Activated T-helper 17 cell treated with anti-CD3 and anti-CD28 coated beads, Interleukin-2, amount 50 U/mL, for 72 hours (primary cell): ENCODE data around the gene DACH1. TPM values are rescaled to one million over a fixed set of nuclear protein-coding genes. Genes with fewer than 3 reads are reported as not detected.

Source experiments
- ATAC-seq: fragments of 150-1000 bp; cut with Tn5 transposase; replicated peaks from 2 replicates; pipeline ENCODE4 v1.10.0; 2021; ENCODE audit warnings: mild to moderate bottlenecking, moderate library complexity
- H3K27ac Mint-ChIP-seq: one replicate; pipeline ENCODE4 v1.8.0; 2022; ENCODE audit warnings: mixed read lengths
- H3K27me3 Mint-ChIP-seq: one replicate; pipeline ENCODE4 v1.8.0; 2022; ENCODE audit warnings: mixed read lengths
- H3K36me3 Mint-ChIP-seq: one replicate; pipeline ENCODE4 v1.8.0; 2022; ENCODE audit warnings: low read depth, mild to moderate bottlenecking, mixed read lengths
- H3K4me1 Mint-ChIP-seq: one replicate; pipeline ENCODE4 v1.8.0; 2022; ENCODE audit warnings: mixed read lengths
- H3K4me3 Mint-ChIP-seq: one replicate; pipeline ENCODE4 v1.8.0; 2022; ENCODE audit warnings: mild to moderate bottlenecking, mixed read lengths
- H3K9me3 Mint-ChIP-seq: one replicate; pipeline ENCODE4 v1.8.0; 2022; ENCODE audit warnings: mixed read lengths
- total RNA-seq, 2 donors: library from RNA; stranded (reverse); gene quantifications; one replicate each; pipeline ENCODE4 v1.2.3, GENCODE V29; 2022

Gene DACH1
- total RNA-seq, 2 donors from 2014 or later: not detected

DNA sequence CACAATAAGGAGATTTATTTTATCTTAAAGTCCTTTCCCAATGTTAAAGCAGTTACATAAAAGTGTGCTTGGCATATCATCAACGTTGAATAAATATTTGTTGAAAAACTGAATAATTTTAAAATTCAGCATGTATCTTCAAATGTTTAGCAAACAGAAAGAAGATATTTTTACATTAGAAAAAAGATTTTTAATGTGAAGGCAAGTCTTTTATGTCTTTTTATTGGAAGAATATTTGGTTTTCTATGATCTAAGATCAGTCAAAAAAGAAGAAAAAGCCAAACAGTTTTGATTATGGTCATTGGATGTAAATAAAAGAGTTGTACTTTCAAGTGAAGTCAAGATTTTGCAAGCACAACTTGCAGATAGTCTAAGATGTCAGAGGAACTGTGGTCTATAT is 397.4 kb downstream of the DACH1 start:
- Mint-ChIP-seq H3K4me3 (no peak overlapping the region), H3K9me3 (no peaks in the 10 kb centered on the region), H3K4me1 (no peaks in the 10 kb centered on the region), H3K27me3 (no peaks in the 10 kb centered on the region), H3K36me3 (no peaks in the 10 kb centered on the region), H3K27ac (no peak overlapping the region)
- no peak for ATAC-seq

- Mint-ChIP-seq H3K27me3 (no peaks in the 10 kb centered on the region), H3K9me3 (no peaks in the 10 kb centered on the region), H3K36me3 (no peaks in the 10 kb centered on the region), H3K4me1 (no peaks in the 10 kb centered on the region), H3K4me3 (no peak overlapping the region), H3K27ac (no peak overlapping the region)
- ATAC-seq: no peak
These were observed 402.3 kb downstream of the DACH1 start for GRCh38 chr13:71464686-71465085.

GRCh38 chr13:71461892-71462291 is 405.1 kb downstream of the DACH1 start:
- no peak for ATAC-seq

GRCh38 chr13:71460211-71460610 is 406.8 kb downstream of the DACH1 start:
- ATAC-seq: no peak
- Mint-ChIP-seq H3K36me3 (no peaks in the 10 kb centered on the region), H3K4me1 (no peaks in the 10 kb centered on the region), H3K4me3 (no peak overlapping the region), H3K9me3 (no peaks in the 10 kb centered on the region), H3K27me3 (no peaks in the 10 kb centered on the region), H3K27ac (no peak overlapping the region)

More at GRCh38 chr13:71461892-71462291, 405.1 kb downstream of the DACH1 start:
- no peak overlapping the region for H3K27ac Mint-ChIP-seq
- no peaks in the 10 kb centered on the region for H3K9me3 Mint-ChIP-seq
- no peak overlapping the region for H3K4me3 Mint-ChIP-seq
- H3K36me3 Mint-ChIP-seq: no peaks in the 10 kb centered on the region
- H3K4me1 Mint-ChIP-seq: no peaks in the 10 kb centered on the region
- H3K27me3 Mint-ChIP-seq: no peaks in the 10 kb centered on the region

DNA sequence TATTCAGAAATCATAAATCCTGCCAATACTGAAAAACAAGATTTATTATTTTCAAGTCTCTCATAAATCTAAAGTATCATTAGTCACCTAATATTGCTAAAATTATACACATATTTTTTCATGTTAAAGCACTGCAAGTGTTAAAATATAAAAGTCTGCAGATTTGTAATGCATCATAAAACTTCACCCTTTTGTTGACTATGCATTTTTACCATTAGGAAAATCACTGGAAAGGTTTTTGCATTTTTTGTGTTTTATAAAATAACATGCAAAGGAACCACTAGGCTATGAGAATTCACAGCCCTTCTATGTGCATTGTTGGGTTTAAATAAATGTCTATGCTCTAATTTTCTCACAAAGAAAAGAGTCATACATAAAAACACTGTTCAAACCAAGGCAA is 407.3 kb downstream of the DACH1 start:
- H3K4me1 Mint-ChIP-seq: no peaks in the 10 kb centered on the region
- no peaks in the 10 kb centered on the region for H3K36me3 Mint-ChIP-seq
- H3K27ac Mint-ChIP-seq: no peak overlapping the region
- no peaks in the 10 kb centered on the region for H3K9me3 Mint-ChIP-seq
- no peak overlapping the region for H3K4me3 Mint-ChIP-seq
- H3K27me3 Mint-ChIP-seq: no peaks in the 10 kb centered on the region
- no peak for ATAC-seq

DNA sequence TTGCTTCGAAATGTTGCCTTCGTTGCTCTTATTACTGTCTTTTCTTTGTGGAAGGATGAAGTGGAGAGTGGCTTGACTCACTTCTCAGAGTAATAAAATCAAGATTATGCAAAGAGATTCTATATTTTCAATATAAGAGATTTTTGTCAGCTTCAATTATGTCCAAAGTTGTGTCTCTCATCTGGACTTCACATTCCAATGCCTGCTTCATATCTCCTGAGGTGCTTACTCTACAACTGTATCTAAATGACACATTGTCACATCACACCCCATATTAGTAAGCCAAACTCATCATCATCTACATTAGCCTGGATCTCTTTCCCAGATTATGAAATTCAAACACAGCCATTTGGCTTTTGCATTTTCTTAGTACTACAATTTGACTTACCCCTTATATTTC is 409.4 kb downstream of the DACH1 start:
- no peaks in the 10 kb centered on the region for H3K36me3 Mint-ChIP-seq
- H3K9me3 Mint-ChIP-seq: no peaks in the 10 kb centered on the region
- no peaks in the 10 kb centered on the region for H3K4me1 Mint-ChIP-seq
- no peaks in the 10 kb centered on the region for H3K27me3 Mint-ChIP-seq
- ATAC-seq: no peak
- H3K4me3 Mint-ChIP-seq: no peak overlapping the region
- H3K27ac Mint-ChIP-seq: no peak overlapping the region

- H3K4me1 Mint-ChIP-seq: no peaks in the 10 kb centered on the region
- no peaks in the 10 kb centered on the region for H3K27me3 Mint-ChIP-seq
- ATAC-seq: no peak
- H3K9me3 Mint-ChIP-seq: no peaks in the 10 kb centered on the region
- H3K4me3 Mint-ChIP-seq: no peak overlapping the region
- no peak overlapping the region for H3K27ac Mint-ChIP-seq
- H3K36me3 Mint-ChIP-seq: no peaks in the 10 kb centered on the region
These were observed 410.9 kb downstream of the DACH1 start for GRCh38 chr13:71456136-71456535.

DNA sequence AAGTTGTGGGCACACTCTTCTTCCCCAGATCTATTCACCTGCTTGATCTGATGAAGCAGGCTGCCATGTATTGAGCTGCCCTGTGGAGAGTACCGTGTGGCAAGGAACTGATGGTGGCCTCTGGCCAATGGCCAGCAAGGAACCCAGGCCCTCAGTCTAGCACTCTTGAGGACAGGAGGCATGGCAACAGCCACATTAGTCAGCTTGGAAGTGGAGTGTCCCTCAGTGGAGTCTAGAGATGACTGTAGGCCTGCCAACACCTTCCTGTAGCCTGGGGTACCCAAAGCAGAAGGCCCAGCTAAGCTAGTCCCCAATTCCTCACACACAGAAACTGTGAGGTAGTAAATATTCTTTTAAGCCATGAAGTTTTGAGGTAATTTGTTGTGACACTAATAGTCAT is 412.5 kb downstream of the DACH1 start:
- H3K36me3 Mint-ChIP-seq: no peaks in the 10 kb centered on the region
- no peaks in the 10 kb centered on the region for H3K4me1 Mint-ChIP-seq
- H3K27ac Mint-ChIP-seq: no peak overlapping the region
- no peaks in the 10 kb centered on the region for H3K9me3 Mint-ChIP-seq
- H3K27me3 Mint-ChIP-seq: no peaks in the 10 kb centered on the region
- no peak overlapping the region for H3K4me3 Mint-ChIP-seq
- ATAC-seq: no peak

- Mint-ChIP-seq H3K9me3 (peaks cover 4% of the 10 kb centered on the region), H3K4me3 (no peak overlapping the region), H3K36me3 (no peaks in the 10 kb centered on the region), H3K27ac (no peak overlapping the region), H3K4me1 (no peaks in the 10 kb centered on the region), H3K27me3 (no peaks in the 10 kb centered on the region)
- ATAC-seq: no peak
These were observed 418.8 kb downstream of the DACH1 start for GRCh38 chr13:71448080-71448630.

- Mint-ChIP-seq H3K9me3 (peaks cover 3% of the 10 kb centered on the region), H3K36me3 (no peaks in the 10 kb centered on the region), H3K4me1 (no peaks in the 10 kb centered on the region), H3K4me3 (no peak overlapping the region), H3K27ac (no peak overlapping the region), H3K27me3 (no peaks in the 10 kb centered on the region)
- no peak for ATAC-seq
These were observed 429.3 kb downstream of the DACH1 start for GRCh38 chr13:71437704-71438103.

GRCh38 chr13:71430681-71431080 is 436.3 kb downstream of the DACH1 start:
- Mint-ChIP-seq H3K4me3 (no peak overlapping the region), H3K27ac (no peak overlapping the region), H3K27me3 (no peaks in the 10 kb centered on the region), H3K9me3 (peaks cover 3% of the 10 kb centered on the region), H3K4me1 (no peaks in the 10 kb centered on the region), H3K36me3 (no peaks in the 10 kb centered on the region)
- no peak for ATAC-seq

GRCh38 chr13:71417205-71417604 is 449.8 kb downstream of the DACH1 start:
- H3K36me3 Mint-ChIP-seq: no peaks in the 10 kb centered on the region
- H3K4me3 Mint-ChIP-seq: no peak overlapping the region
- no peak overlapping the region for H3K27ac Mint-ChIP-seq
- no peak for ATAC-seq
- H3K9me3 Mint-ChIP-seq: peaks cover 14% of the 10 kb centered on the region
- no peaks in the 10 kb centered on the region for H3K27me3 Mint-ChIP-seq
- no peaks in the 10 kb centered on the region for H3K4me1 Mint-ChIP-seq

GRCh38 chr13:71412231-71412630 is 454.8 kb downstream of the DACH1 start:
- no peak for ATAC-seq
- H3K27ac Mint-ChIP-seq: no peak overlapping the region
- no peaks in the 10 kb centered on the region for H3K36me3 Mint-ChIP-seq
- no peaks in the 10 kb centered on the region for H3K9me3 Mint-ChIP-seq
- H3K4me3 Mint-ChIP-seq: no peak overlapping the region
- H3K27me3 Mint-ChIP-seq: no peaks in the 10 kb centered on the region
- H3K4me1 Mint-ChIP-seq: no peaks in the 10 kb centered on the region

DNA sequence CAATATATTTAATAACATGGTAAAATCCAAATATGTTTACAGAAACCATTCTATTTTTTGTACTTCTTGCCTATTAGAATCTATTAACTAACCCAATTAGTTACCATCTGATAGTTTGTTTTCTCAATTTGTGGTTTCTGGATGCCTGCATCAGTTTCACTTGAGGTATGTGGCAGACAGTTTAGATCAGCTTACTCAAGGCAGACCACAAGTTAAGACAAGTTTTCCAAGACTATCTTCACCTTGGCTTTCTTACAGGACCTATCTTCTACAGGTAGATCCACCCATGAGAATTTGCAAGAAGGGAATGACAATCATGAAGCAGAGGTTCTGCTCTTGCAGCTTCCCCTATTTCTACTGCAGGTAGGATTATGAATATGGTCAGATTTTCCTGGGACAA is 458.6 kb downstream of the DACH1 start:
- H3K4me3 Mint-ChIP-seq: no peak overlapping the region
- no peaks in the 10 kb centered on the region for H3K9me3 Mint-ChIP-seq
- no peaks in the 10 kb centered on the region for H3K4me1 Mint-ChIP-seq
- H3K36me3 Mint-ChIP-seq: no peaks in the 10 kb centered on the region
- no peak for ATAC-seq
- no peaks in the 10 kb centered on the region for H3K27me3 Mint-ChIP-seq
- H3K27ac Mint-ChIP-seq: no peak overlapping the region

DNA sequence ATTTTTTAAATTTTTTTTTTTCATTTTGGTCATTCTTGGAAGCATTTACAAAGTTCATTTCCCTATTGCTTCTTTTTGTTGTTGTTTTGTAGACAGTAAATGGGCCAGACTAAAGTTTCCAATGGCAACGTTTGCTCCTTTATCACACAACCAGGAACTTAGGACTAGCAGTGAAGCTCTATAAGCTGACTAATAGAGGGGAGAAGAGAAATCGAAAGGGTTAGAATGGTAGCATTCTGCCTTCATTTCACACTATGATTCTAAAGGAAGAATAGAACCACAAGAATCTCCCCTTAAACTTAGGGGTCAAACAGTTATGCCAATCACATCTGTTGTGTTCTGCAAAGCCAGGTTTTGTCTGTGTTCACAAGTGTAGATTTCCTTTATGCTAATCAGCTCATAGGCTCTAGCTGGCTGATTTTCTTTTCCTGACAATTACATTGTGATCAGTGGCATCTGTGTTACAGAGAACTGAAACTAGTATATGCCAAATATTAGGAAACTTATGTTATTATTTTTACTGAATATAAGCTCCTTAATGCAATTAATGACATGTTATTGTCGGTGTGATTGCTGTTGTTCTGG is 467.3 kb downstream of the DACH1 start:
- Mint-ChIP-seq H3K4me1 (no peaks in the 10 kb centered on the region), H3K36me3 (no peaks in the 10 kb centered on the region), H3K9me3 (peaks cover 4% of the 10 kb centered on the region), H3K27me3 (no peaks in the 10 kb centered on the region), H3K4me3 (no peak overlapping the region), H3K27ac (no peak overlapping the region)
- no peak for ATAC-seq

DNA sequence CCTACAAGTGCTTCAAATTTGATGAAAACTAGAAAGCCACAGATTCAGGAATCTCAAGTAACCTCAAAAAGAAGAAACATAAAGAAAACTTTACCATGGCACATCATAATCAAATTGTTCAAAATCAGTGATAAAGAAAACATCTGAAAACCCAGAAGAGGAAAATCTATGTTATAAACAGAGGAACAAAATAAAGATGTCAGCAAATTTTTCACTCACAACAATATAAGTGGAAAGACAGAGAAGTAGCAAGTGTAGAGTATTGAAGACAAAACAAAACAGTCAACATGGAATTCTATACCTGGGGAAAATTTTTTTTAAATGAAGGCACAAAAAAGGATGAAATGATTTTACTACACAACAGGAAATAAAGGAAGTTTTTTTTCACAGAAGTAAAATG is 470.9 kb downstream of the DACH1 start:
- Mint-ChIP-seq H3K27me3 (no peaks in the 10 kb centered on the region), H3K27ac (no peak overlapping the region), H3K9me3 (peaks cover 4% of the 10 kb centered on the region), H3K36me3 (no peaks in the 10 kb centered on the region), H3K4me1 (no peaks in the 10 kb centered on the region), H3K4me3 (no peak overlapping the region)
- no peak for ATAC-seq
